GM12878 (cell line): ENCODE data around the gene FAM200A.

Experiments
- CREM ChIP-seq: IDR thresholded peaks from 2 replicates; pipeline ENCODE4 v1.6.1; 2014; ENCODE audit warnings: antibody characterized with exemption, low read depth
- YY1 ChIP-seq: IDR thresholded peaks from 2 replicates; pipeline ENCODE4 v1.6.1; 2011; ENCODE audit warnings: low read depth, mild to moderate bottlenecking, low read length
- TF ChIP-seq, protein P1 (sequence below), 3 experiments: IDR thresholded peaks in 2 of 3; conservative IDR thresholded peaks in 1 of 3; 2 replicates each; pipeline ENCODE4 v1.5.1; 2011; ENCODE audit warnings: low read depth in 3 of 3, low read length in 3 of 3, mild to moderate bottlenecking in 3 of 3, control low read depth in 2 of 3, moderate library complexity in 2 of 3, inconsistent platforms in 1 of 3, mixed read lengths in 1 of 3; ENCODE audit not compliant: control insufficient read depth in 2 of 3, insufficient read depth in 1 of 3; ENCODE audit errors: extremely low read depth in 1 of 3
- TF ChIP-seq, protein P2 (sequence below): fragments of 450-650 bp; IDR thresholded peaks from 2 replicates; pipeline ENCODE4 v1.6.1; 2017; ENCODE audit warnings: mild to moderate bottlenecking

DNA sequence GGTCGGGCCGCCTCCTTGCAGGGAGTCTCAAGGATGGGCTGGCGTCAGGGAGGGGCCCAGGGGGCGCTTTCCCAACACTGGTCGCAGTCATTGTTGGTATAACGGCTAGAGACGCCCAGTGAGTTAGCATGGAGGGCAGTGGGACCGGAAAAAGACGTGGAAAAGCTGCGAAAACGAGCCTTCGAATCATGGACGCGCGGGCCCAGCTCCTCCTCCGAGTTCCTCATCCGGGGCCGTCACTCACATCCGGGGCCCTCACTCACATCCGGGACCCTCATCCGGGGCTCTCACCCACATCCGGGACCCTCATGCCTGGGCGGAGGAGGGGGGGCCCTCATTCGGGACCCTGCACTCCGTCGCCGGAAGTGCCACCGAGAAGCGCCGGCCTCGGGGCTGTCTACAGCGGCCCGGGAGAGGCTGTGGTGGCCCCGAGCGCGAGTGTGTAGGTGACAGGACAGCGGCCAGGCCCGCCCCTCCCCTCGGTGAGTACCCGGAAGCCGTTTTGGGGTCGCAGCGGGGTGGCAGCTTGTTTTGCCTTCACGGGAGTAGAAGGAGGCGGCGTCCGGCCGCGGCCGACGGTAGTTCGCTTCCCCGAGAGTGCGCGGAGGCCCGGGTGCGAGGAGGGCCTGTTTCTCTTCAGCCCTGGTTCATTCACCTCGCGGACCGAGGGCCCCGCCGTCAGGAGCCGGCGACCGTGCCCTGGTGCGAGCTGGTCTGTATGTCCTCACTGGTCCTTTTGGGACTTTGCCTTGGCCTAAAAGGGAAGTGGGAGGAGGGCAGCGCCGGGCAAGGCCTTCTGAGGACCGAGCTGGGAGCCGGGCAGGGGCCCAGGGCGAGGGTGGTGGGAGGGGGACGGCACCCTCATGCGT is 6.6 kb upstream of the FAM200A start, which contains the start of gene ZNF655:
- TF ChIP-seq, protein P1, sequence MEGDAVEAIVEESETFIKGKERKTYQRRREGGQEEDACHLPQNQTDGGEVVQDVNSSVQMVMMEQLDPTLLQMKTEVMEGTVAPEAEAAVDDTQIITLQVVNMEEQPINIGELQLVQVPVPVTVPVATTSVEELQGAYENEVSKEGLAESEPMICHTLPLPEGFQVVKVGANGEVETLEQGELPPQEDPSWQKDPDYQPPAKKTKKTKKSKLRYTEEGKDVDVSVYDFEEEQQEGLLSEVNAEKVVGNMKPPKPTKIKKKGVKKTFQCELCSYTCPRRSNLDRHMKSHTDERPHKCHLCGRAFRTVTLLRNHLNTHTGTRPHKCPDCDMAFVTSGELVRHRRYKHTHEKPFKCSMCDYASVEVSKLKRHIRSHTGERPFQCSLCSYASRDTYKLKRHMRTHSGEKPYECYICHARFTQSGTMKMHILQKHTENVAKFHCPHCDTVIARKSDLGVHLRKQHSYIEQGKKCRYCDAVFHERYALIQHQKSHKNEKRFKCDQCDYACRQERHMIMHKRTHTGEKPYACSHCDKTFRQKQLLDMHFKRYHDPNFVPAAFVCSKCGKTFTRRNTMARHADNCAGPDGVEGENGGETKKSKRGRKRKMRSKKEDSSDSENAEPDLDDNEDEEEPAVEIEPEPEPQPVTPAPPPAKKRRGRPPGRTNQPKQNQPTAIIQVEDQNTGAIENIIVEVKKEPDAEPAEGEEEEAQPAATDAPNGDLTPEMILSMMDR (IDR thresholded peaks at IDR 0.05 in 2 of 3, conservative IDR thresholded peaks at IDR 0.05 in 1 of 3; ENCODE audit: control insufficient read depth in 2 of 3, extremely low read depth in 1 of 3, insufficient read depth in 1 of 3, low read depth in 3 of 3, low read length in 3 of 3) = no peak
- peak; percentile 19; the same call in 1 of the 2 replicates for TF ChIP-seq CREM
- TF ChIP-seq, protein P2, sequence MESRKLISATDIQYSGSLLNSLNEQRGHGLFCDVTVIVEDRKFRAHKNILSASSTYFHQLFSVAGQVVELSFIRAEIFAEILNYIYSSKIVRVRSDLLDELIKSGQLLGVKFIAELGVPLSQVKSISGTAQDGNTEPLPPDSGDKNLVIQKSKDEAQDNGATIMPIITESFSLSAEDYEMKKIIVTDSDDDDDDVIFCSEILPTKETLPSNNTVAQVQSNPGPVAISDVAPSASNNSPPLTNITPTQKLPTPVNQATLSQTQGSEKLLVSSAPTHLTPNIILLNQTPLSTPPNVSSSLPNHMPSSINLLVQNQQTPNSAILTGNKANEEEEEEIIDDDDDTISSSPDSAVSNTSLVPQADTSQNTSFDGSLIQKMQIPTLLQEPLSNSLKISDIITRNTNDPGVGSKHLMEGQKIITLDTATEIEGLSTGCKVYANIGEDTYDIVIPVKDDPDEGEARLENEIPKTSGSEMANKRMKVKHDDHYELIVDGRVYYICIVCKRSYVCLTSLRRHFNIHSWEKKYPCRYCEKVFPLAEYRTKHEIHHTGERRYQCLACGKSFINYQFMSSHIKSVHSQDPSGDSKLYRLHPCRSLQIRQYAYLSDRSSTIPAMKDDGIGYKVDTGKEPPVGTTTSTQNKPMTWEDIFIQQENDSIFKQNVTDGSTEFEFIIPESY = no peak
- TF ChIP-seq YY1 = peak; percentile 77
